WERI-Rb-1 (cell line): Measurements from ENCODE around the gene RASGRP4.
"Not testable (repeated sequence)": the region's sequence is repeated elsewhere in the genome, so short reads cannot be mapped to it uniquely, and the experiment has no call there.

Source experiments
- DNase-seq: peaks from one replicate; pipeline ENCODE4 v3.0.0-alpha.2; 2020
- H3K27ac ChIP-seq: fragments of 250-450 bp; sonication (Bioruptor Pico); 2 replicates; pipeline ENCODE4 v1.5.1; 2020; ENCODE audit warnings: mild to moderate bottlenecking, moderate library complexity
- H3K27me3 ChIP-seq: fragments of 250-450 bp; sonication (Bioruptor Pico); 2 replicates; pipeline ENCODE4 v1.5.1; 2021; ENCODE audit warnings: mild to moderate bottlenecking, low read depth, moderate library complexity; ENCODE audit not compliant: insufficient read depth, severe bottlenecking
- H3K36me3 ChIP-seq: fragments of 250-450 bp; sonication (Bioruptor Pico); 2 replicates; pipeline ENCODE4 v1.5.1; 2020; ENCODE audit warnings: mild to moderate bottlenecking, moderate library complexity
- H3K4me3 ChIP-seq: 2 replicates; pipeline ENCODE4 v1.5.1; 2011; ENCODE audit warnings: low read depth, mild to moderate bottlenecking, control low read depth, low read length
- H3K9me3 ChIP-seq: fragments of 250-450 bp; sonication (Bioruptor Pico); 2 replicates; pipeline ENCODE4 v1.5.1; 2021; ENCODE audit warnings: mild to moderate bottlenecking, moderate library complexity; ENCODE audit not compliant: severe bottlenecking
- TF ChIP-seq, protein P1 (sequence below): IDR thresholded peaks from 2 replicates; pipeline ENCODE4 v1.5.1; 2011; ENCODE audit warnings: low read depth, mild to moderate bottlenecking, control low read depth, inconsistent platforms, low read length

Gene RASGRP4

DNA sequence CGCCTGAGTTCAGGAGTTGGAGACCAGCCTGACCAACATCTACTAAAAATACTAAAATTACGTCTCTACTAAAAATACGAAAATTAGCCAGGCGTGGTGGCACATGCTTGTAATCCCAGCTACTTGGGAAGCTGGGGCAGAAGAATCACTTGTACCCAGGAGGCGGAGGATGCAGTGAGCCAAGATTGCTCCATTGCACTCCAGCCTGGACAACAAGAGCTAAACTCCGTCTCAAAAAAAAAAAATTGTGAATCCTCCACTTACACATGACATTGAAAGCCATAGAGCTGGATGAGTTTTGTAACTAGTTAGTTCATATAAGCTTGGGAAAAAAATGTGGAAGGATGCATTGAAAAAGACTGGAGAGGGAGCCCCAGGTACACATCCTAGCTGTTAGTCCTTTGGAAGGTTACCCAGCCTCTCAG is 52.1 kb downstream of the RASGRP4 start:
- Histone ChIP-seq H3K4me3 (peak overlapping the region; percentile 43), H3K36me3 (peaks cover 29% of the 10 kb centered on the region), H3K27ac (peak overlapping the region; percentile 78), H3K9me3 (no peaks in the 10 kb centered on the region), H3K27me3 (no peaks in the 10 kb centered on the region)
- no peak for DNase-seq
- TF ChIP-seq, protein P1, sequence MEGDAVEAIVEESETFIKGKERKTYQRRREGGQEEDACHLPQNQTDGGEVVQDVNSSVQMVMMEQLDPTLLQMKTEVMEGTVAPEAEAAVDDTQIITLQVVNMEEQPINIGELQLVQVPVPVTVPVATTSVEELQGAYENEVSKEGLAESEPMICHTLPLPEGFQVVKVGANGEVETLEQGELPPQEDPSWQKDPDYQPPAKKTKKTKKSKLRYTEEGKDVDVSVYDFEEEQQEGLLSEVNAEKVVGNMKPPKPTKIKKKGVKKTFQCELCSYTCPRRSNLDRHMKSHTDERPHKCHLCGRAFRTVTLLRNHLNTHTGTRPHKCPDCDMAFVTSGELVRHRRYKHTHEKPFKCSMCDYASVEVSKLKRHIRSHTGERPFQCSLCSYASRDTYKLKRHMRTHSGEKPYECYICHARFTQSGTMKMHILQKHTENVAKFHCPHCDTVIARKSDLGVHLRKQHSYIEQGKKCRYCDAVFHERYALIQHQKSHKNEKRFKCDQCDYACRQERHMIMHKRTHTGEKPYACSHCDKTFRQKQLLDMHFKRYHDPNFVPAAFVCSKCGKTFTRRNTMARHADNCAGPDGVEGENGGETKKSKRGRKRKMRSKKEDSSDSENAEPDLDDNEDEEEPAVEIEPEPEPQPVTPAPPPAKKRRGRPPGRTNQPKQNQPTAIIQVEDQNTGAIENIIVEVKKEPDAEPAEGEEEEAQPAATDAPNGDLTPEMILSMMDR: no peak

DNA sequence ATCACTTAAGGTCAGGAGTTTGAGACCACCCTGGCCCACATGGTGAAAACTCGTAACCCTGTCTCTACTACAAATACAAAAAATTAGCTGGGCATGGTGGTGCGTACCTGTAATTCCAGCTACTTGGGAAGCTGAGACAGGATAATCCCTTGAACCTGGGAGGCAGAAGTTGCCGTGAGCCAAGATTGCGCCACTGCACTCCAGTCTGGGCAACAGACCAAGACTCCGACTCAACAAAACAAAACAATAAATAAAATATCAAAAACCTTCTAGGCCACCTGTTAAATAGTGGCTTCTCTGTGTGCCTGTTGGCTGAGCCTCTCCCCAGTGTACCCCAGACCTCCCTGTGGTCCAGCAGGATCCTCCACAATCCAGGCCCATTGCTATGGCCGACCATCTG is 54.9 kb downstream of the RASGRP4 start:
- Histone ChIP-seq H3K4me3 (no peak overlapping the region), H3K27me3 (no peaks in the 10 kb centered on the region), H3K36me3 (peaks cover 6% of the 10 kb centered on the region), H3K9me3 (no peaks in the 10 kb centered on the region), H3K27ac (no peak overlapping the region)
- DNase-seq: no peak
- TF ChIP-seq, protein P1: no peak

- DNase-seq: no peak
- TF ChIP-seq, protein P1: no peak
- H3K36me3 ChIP-seq: peaks cover 3% of the 10 kb centered on the region; the same call in 1 of the 2 replicates
- no peak overlapping the region for H3K4me3 ChIP-seq
- no peaks in the 10 kb centered on the region for H3K27me3 ChIP-seq
- no peak overlapping the region for H3K27ac ChIP-seq
- H3K9me3 ChIP-seq: no peaks in the 10 kb centered on the region
Measured at GRCh38 chr19:38370299-38370698, 55.7 kb downstream of the RASGRP4 start.

DNA sequence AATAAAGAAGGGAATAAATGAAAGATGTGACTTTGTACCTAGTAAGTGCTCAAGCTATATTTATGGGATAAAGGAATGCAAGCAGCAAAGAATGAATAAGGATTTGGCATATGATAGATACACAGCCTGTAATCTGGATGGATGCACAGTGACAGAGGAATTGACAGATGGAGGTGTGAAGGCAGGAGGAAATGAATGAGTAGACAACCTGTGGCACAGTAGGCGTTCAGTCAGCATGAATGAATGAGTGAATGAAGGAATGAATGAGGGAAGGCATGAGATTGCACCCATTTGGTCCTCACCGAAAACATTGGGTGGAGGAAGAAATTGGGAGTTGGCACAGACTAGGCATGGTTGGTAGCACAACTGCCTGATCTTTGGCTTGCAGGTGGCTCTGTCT is 56.4 kb downstream of the RASGRP4 start:
- H3K9me3 ChIP-seq: peaks cover 4% of the 10 kb centered on the region
- no peak overlapping the region for H3K4me3 ChIP-seq
- H3K36me3 ChIP-seq: no peaks in the 10 kb centered on the region
- no peak for DNase-seq
- no peaks in the 10 kb centered on the region for H3K27me3 ChIP-seq
- TF ChIP-seq, protein P1: no peak
- H3K27ac ChIP-seq: no peak overlapping the region

- Histone ChIP-seq H3K27me3 (no peaks in the 10 kb centered on the region), H3K9me3 (peaks cover 6% of the 10 kb centered on the region), H3K27ac (no peak overlapping the region), H3K36me3 (no peaks in the 10 kb centered on the region), H3K4me3 (no peak overlapping the region)
- no peak for DNase-seq
- TF ChIP-seq, protein P1: no peak
Measured at GRCh38 chr19:38367041-38367440, 59.0 kb downstream of the RASGRP4 start.

- not testable (repeated sequence) for H3K27me3 ChIP-seq, H3K9me3 ChIP-seq, H3K36me3 ChIP-seq, DNase-seq
- Histone ChIP-seq H3K27ac (peak overlapping the region; percentile 84), H3K4me3 (peak overlapping the region; percentile 57)
Measured at GRCh38 chr19:38362946-38363688, 62.9 kb downstream of the RASGRP4 start.
